Measurements from ENCODE around the gene HS6ST2. TPM values are rescaled to one million over a fixed set of nuclear protein-coding genes. Genes with fewer than 3 reads are reported as not detected.
"Not testable (repeated sequence)": the region's sequence is repeated elsewhere in the genome, so short reads cannot be mapped to it uniquely, and the experiment has no call there.

The HS6ST2 gene
- total RNA-seq, 1 experiment from 2014 or later: not detected

DNA sequence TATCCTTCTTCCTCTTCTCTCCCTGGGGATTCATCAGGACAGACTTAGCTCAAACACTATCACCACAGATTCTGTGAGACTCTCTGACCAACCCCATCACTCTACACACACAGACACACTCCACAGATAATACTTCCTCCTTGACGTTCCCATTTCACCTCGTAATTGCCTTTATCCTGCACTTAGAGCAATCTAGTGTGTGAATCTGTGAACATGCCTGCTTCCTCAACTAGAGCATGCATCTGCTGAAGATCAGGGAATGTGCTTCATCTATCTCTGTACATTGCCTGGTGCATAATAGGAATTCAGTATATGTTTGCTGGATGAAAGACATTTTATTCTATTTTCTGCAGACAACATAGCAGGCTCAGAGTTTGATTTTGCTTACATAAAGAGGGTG is 25.1 kb upstream of the HS6ST2 start:
- H3K4me1 ChIP-seq (ENCODE audit: low read length): no peaks in the 10 kb centered on the region
- no peaks in the 10 kb centered on the region for H3K9me2 ChIP-seq (replicated peaks; ENCODE audit: insufficient read depth, low read length)

GRCh38 chrX:132980035-132980434 is 21.6 kb upstream of the HS6ST2 start:
- not testable (repeated sequence) for H3K4me3 ChIP-seq (ENCODE audit: low read length); H3K36me3 ChIP-seq (ENCODE audit: insufficient read depth, low read length); H3K4me2 ChIP-seq (ENCODE audit: low read depth, low read length, poor library complexity, severe bottlenecking); H2AFZ ChIP-seq (ENCODE audit: low read length); H3K79me2 ChIP-seq (ENCODE audit: low read length); H4K20me1 ChIP-seq (ENCODE audit: insufficient read depth, low read depth, low read length); H3K27me3 ChIP-seq (ENCODE audit: low read length); H3K9ac ChIP-seq (ENCODE audit: low read length); H3K27ac ChIP-seq (ENCODE audit: low read length); DNase-seq; H3K4me1 ChIP-seq (ENCODE audit: low read length); H3K9me3 ChIP-seq (ENCODE audit: low read length); H3K9me2 ChIP-seq (replicated peaks; ENCODE audit: insufficient read depth, low read length)

More for the DNA sequence above, 25.1 kb upstream of the HS6ST2 start:
- Histone ChIP-seq H3K9ac (ENCODE audit: low read length) (no peak overlapping the region), H3K36me3 (ENCODE audit: insufficient read depth, low read length) (no peaks in the 10 kb centered on the region), H3K79me2 (ENCODE audit: low read length) (no peaks in the 10 kb centered on the region), H3K4me3 (ENCODE audit: low read length) (no peak overlapping the region), H3K27me3 (ENCODE audit: low read length) (no peaks in the 10 kb centered on the region), H3K27ac (ENCODE audit: low read length) (no peak overlapping the region), H2AFZ (ENCODE audit: low read length) (no peak overlapping the region), H3K4me2 (ENCODE audit: low read depth, low read length, poor library complexity, severe bottlenecking) (no peak overlapping the region), H4K20me1 (ENCODE audit: insufficient read depth, low read depth, low read length) (no peaks in the 10 kb centered on the region), H3K9me3 (ENCODE audit: low read length) (no peaks in the 10 kb centered on the region)
- DNase-seq: no peak

DNA sequence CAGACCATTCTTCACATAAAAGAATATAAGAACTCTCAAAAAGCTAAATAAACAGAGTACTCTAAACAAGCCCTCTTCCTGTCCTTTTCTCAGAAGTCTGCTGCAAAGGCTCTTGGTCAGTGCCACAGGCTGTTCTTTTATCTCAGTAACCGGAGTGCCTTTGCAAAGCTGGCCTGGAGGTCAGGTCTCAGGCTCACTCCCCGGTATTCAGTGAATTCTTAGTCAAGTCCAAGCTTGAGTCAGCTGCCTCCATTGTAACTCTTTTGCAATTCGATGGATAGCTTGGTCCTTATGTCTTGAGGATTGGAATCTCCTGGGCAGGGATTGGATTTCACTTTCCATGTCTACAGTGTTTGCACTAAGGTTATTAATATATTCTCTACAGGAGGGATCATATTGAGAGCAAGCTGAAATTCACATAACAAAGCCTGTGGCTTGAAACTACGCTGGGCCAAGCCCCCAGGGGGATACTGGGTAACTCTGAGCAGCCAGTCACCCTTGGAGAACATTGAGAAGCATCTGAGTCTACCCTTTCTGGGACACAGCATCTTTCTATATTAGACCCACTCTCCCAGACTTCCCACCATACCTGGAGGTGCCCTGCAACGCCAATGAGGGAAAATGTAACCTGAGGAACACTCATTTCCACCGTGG is 10.0 kb upstream of the HS6ST2 start:
- Histone ChIP-seq H3K4me1 (ENCODE audit: low read length) (no peaks in the 10 kb centered on the region), H3K9ac (ENCODE audit: low read length) (no peak overlapping the region), H3K36me3 (ENCODE audit: insufficient read depth, low read length) (no peaks in the 10 kb centered on the region), H3K4me2 (ENCODE audit: low read depth, low read length, poor library complexity, severe bottlenecking) (no peak overlapping the region), H3K27ac (ENCODE audit: low read length) (no peak overlapping the region), H4K20me1 (ENCODE audit: insufficient read depth, low read depth, low read length) (no peaks in the 10 kb centered on the region), H3K9me2 (replicated peaks; ENCODE audit: insufficient read depth, low read length) (no peaks in the 10 kb centered on the region), H2AFZ (ENCODE audit: low read length) (no peak overlapping the region), H3K4me3 (ENCODE audit: low read length) (no peak overlapping the region), H3K79me2 (ENCODE audit: low read length) (no peaks in the 10 kb centered on the region), H3K9me3 (ENCODE audit: low read length) (no peaks in the 10 kb centered on the region), H3K27me3 (ENCODE audit: low read length) (no peaks in the 10 kb centered on the region)
- no peak for DNase-seq

GRCh38 chrX:132967049-132967448 is 8.6 kb upstream of the HS6ST2 start:
- Histone ChIP-seq H3K4me1 (ENCODE audit: low read length) (no peaks in the 10 kb centered on the region), H3K27ac (ENCODE audit: low read length) (no peak overlapping the region), H3K9me3 (ENCODE audit: low read length) (no peaks in the 10 kb centered on the region), H3K79me2 (ENCODE audit: low read length) (no peaks in the 10 kb centered on the region), H3K4me2 (ENCODE audit: low read depth, low read length, poor library complexity, severe bottlenecking) (no peak overlapping the region), H3K36me3 (ENCODE audit: insufficient read depth, low read length) (no peaks in the 10 kb centered on the region), H3K27me3 (ENCODE audit: low read length) (no peaks in the 10 kb centered on the region), H3K9ac (ENCODE audit: low read length) (no peak overlapping the region), H4K20me1 (ENCODE audit: insufficient read depth, low read depth, low read length) (no peaks in the 10 kb centered on the region), H2AFZ (ENCODE audit: low read length) (no peak overlapping the region), H3K4me3 (ENCODE audit: low read length) (no peak overlapping the region), H3K9me2 (replicated peaks; ENCODE audit: insufficient read depth, low read length) (no peaks in the 10 kb centered on the region)
- DNase-seq: no peak

DNA sequence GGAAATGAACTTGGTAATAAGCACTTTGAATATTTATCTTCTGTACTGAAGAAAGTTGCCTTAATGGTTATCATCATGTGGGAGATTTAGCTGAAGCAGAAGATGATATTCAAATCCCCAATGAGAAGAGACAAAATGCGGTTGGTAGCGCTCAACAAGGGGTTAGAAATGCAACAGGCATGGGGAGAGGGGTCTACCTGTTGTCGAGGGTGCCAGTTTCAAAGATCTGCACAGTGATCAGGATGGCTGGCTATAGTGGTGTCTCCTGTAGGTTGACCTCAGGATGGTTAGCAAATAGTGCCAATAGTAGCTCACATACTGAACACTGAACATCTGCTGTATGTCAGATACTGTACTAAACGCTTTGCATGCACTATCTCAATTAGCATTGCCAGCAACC is 7.0 kb upstream of the HS6ST2 start:
- Histone ChIP-seq H4K20me1 (ENCODE audit: insufficient read depth, low read depth, low read length) (no peaks in the 10 kb centered on the region), H2AFZ (ENCODE audit: low read length) (no peak overlapping the region), H3K4me3 (ENCODE audit: low read length) (no peak overlapping the region), H3K79me2 (ENCODE audit: low read length) (no peaks in the 10 kb centered on the region), H3K36me3 (ENCODE audit: insufficient read depth, low read length) (no peaks in the 10 kb centered on the region), H3K9ac (ENCODE audit: low read length) (no peak overlapping the region), H3K9me2 (replicated peaks; ENCODE audit: insufficient read depth, low read length) (no peaks in the 10 kb centered on the region), H3K27ac (ENCODE audit: low read length) (no peak overlapping the region), H3K4me1 (ENCODE audit: low read length) (no peaks in the 10 kb centered on the region), H3K9me3 (ENCODE audit: low read length) (no peaks in the 10 kb centered on the region), H3K4me2 (ENCODE audit: low read depth, low read length, poor library complexity, severe bottlenecking) (no peak overlapping the region), H3K27me3 (ENCODE audit: low read length) (no peaks in the 10 kb centered on the region)
- DNase-seq: no peak

GRCh38 chrX:132961511-132961910 is 3.1 kb upstream of the HS6ST2 start:
- Histone ChIP-seq H3K27me3 (ENCODE audit: low read length) (no peaks in the 10 kb centered on the region), H3K4me1 (ENCODE audit: low read length) (no peaks in the 10 kb centered on the region), H3K79me2 (ENCODE audit: low read length) (no peaks in the 10 kb centered on the region), H3K4me3 (ENCODE audit: low read length) (no peak overlapping the region), H4K20me1 (ENCODE audit: insufficient read depth, low read depth, low read length) (no peaks in the 10 kb centered on the region), H3K27ac (ENCODE audit: low read length) (no peak overlapping the region), H3K9ac (ENCODE audit: low read length) (no peak overlapping the region), H2AFZ (ENCODE audit: low read length) (no peak overlapping the region), H3K9me2 (replicated peaks; ENCODE audit: insufficient read depth, low read length) (no peaks in the 10 kb centered on the region), H3K4me2 (ENCODE audit: low read depth, low read length, poor library complexity, severe bottlenecking) (no peak overlapping the region), H3K9me3 (ENCODE audit: low read length) (no peaks in the 10 kb centered on the region), H3K36me3 (ENCODE audit: insufficient read depth, low read length) (no peaks in the 10 kb centered on the region)
- DNase-seq: no peak

DNA sequence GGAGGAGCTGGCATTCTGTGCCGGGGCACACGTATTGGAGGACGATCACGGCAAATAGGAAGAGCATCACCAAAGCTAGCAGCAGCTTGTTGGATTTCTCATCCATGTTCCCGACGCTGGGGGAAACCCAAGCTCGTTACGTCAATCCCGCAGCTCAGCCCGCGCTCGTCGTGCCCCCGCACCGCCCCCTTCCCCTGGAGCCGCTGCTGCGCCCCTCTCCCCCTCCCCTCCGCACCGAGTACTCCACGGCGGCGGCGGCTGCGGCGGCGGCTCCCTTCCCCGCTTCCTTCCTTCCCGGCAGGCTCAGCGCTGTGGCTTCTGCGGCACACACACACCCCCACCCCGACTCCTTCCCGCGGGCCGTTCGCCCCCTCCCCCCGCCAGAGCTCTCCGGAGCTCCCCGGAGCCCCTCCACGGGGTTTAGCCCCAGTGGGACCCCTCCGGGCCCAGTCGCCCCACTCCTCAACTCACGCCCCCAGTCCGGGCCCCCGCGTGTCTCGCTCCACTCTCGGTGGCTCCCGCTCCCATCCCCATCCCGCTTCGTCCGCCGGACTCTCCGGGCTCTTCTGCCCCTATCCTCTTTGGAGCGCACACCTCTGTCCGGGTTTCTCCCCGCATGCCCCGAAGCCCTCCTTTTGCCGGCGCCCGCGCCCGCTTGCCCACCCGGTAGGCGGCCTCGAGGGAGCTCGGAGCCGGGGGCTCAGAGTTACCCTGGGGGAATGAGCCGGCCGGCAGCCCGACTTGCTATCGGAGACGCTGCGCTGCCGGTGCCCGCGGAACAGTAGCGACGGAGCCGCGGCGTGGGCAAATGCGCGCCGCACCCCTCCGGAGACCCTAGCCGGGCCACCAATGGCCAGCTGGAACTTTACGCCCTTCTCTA is 978 bp downstream of the HS6ST2 start:
- no peak overlapping the region for H3K9ac ChIP-seq (ENCODE audit: low read length)
- H2AFZ ChIP-seq (ENCODE audit: low read length): no peak overlapping the region
- H3K4me3 ChIP-seq (ENCODE audit: low read length): no peak overlapping the region
- no peaks in the 10 kb centered on the region for H3K4me1 ChIP-seq (ENCODE audit: low read length)
- no peaks in the 10 kb centered on the region for H3K79me2 ChIP-seq (ENCODE audit: low read length)
- DNase-seq: no peak
- no peak overlapping the region for H3K27ac ChIP-seq (ENCODE audit: low read length)
- no peak overlapping the region for H3K4me2 ChIP-seq (ENCODE audit: low read depth, low read length, poor library complexity, severe bottlenecking)
- no peaks in the 10 kb centered on the region for H3K27me3 ChIP-seq (ENCODE audit: low read length)
- no peaks in the 10 kb centered on the region for H3K36me3 ChIP-seq (ENCODE audit: insufficient read depth, low read length)
- no peaks in the 10 kb centered on the region for H4K20me1 ChIP-seq (ENCODE audit: insufficient read depth, low read depth, low read length)
- no peaks in the 10 kb centered on the region for H3K9me2 ChIP-seq (replicated peaks; ENCODE audit: insufficient read depth, low read length)
- no peaks in the 10 kb centered on the region for H3K9me3 ChIP-seq (ENCODE audit: low read length)

- H3K9me2 ChIP-seq (replicated peaks; ENCODE audit: insufficient read depth, low read length): no peaks in the 10 kb centered on the region
- H3K4me3 ChIP-seq (ENCODE audit: low read length): no peak overlapping the region
- no peak overlapping the region for H3K9ac ChIP-seq (ENCODE audit: low read length)
- no peak overlapping the region for H3K27ac ChIP-seq (ENCODE audit: low read length)
- no peaks in the 10 kb centered on the region for H3K9me3 ChIP-seq (ENCODE audit: low read length)
- H2AFZ ChIP-seq (ENCODE audit: low read length): no peak overlapping the region
- DNase-seq: no peak
- no peaks in the 10 kb centered on the region for H3K79me2 ChIP-seq (ENCODE audit: low read length)
- no peaks in the 10 kb centered on the region for H3K36me3 ChIP-seq (ENCODE audit: insufficient read depth, low read length)
- H3K4me2 ChIP-seq (ENCODE audit: low read depth, low read length, poor library complexity, severe bottlenecking): no peak overlapping the region
- no peaks in the 10 kb centered on the region for H3K27me3 ChIP-seq (ENCODE audit: low read length)
- H3K4me1 ChIP-seq (ENCODE audit: low read length): no peaks in the 10 kb centered on the region
- H4K20me1 ChIP-seq (ENCODE audit: insufficient read depth, low read depth, low read length): no peaks in the 10 kb centered on the region
These were observed 1.8 kb downstream of the HS6ST2 start for GRCh38 chrX:132956421-132957210.
